NCI-H774 (cell line): Measurements from ENCODE around the gene SPATA3.

Experiments used
- DNase-seq: peaks from one replicate; lab custom pipeline; 2025; lab: John Stamatoyannopoulos, UW

SPATA3 gene

GRCh38 chr2:231050018-231050901 is 54.3 kb downstream of the SPATA3 start:
- DNase-seq, result no peak

- DNase-seq, result no peak
Measured at GRCh38 chr2:231051116-231051515, 55.2 kb downstream of the SPATA3 start.

GRCh38 chr2:231052494-231053451 is 56.9 kb downstream of the SPATA3 start:
- DNase-seq, result peak; percentile 68

- DNase-seq, result no peak
Measured at GRCh38 chr2:231053846-231054245, 57.9 kb downstream of the SPATA3 start.

- peak; percentile 84 for DNase-seq
Measured at GRCh38 chr2:231056453-231057416, 60.8 kb downstream of the SPATA3 start, which contains the start of gene PSMD1. PSMD1 (plus strand) TSS chr2:231056867; CDS start chr2:231057026, 159 bp downstream.

- no peak for DNase-seq
Measured at GRCh38 chr2:231057590-231057989, 61.7 kb downstream of the SPATA3 start.
